Stimulated activated CD8-positive, alpha-beta memory T cell treated with anti-CD3 and anti-CD28 coated beads, Interleukin-12 subunit alpha, Interleukin-12 subunit beta, amount 100 ng/mL, for 4 hours (primary cell): ENCODE measurements around the gene ARHGAP6.
"Not testable (repeated sequence)": the region's sequence is repeated elsewhere in the genome, so short reads cannot be mapped to it uniquely, and the experiment has no call there.

Source experiments
- DNase-seq: peaks from one replicate; pipeline ENCODE4 v3.0.0-alpha.2; 2020; ENCODE audit warnings: low read depth

ARHGAP6 gene

GRCh38 chrX:11579636-11580600, 85.8 kb downstream of the ARHGAP6 start:
- DNase-seq, result no peak

- not testable (repeated sequence) for DNase-seq
Observed at GRCh38 chrX:11578301-11578700, 87.4 kb downstream of the ARHGAP6 start.

DNA sequence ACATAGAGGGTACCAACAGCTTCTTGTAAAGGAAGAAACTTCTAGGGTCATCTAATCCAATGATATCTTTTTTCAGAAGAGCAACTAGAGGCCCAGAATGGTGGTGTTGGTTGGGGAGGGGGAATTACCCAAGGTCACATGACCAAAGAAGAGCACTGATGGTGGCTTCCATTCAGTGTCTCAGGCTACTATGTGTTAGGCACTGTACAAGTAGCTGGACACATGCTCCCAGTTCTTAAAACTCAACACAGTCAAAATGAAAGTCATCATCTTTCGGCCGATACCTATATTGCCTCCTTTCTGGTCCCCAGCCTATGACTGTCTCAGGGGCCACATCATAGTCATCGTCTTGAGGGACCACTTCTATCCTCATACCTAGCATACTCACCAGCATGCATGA, 88.1 kb downstream of the ARHGAP6 start:
- DNase-seq, result no peak

GRCh38 chrX:11575332-11575731, 90.4 kb downstream of the ARHGAP6 start:
- DNase-seq, result no peak

DNA sequence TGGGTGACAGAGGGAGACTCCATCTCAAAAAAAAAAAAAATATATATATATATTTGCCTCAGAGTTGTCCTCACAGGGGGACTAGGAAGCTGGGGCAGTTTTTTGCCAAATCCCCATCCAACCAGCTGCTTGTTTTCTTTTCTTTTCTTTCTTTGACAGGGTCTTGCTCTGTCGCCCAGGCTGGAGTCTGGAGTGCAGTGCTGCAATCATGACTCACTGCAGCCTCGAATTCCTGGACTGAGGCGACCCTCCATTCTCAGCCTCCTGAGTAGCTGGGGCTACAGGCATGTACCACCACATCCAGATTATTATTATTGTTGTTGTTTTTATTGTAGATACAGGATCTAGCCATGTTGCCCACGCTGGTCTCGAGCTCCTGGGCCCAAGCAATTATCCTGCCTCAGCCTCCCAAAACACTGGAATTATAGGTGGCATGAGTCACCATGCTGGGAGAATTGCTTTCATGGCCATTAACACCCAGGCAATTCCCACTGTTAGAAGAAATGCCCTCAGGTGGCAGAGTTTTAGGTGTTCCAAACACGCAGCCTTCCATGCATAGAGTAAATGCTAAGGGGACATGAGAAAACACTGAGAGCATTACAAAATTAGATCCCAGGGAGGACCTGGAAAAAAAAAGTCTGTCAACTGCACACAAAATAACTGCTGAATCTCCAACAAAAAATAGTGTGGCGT, 98.0 kb downstream of the ARHGAP6 start:
- no peak for DNase-seq

DNA sequence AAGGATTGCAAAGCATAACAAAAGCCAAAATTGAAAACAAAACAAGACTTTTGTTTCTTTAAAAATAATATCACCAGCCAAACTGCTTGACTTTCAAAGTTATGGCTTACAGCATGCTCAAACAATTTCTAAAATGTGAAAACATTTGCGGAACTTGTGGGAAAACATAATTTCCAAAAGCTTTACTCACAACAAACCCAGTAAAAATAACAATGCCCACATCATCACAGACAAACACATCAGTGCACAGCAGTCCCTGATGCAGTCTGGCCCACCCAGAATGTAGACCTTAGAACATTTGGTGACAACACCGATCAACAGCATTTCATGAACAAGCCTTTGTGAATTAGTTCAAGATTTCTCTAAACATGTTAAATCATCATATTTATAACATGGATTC, 98.9 kb downstream of the ARHGAP6 start:
- no peak for DNase-seq

DNA sequence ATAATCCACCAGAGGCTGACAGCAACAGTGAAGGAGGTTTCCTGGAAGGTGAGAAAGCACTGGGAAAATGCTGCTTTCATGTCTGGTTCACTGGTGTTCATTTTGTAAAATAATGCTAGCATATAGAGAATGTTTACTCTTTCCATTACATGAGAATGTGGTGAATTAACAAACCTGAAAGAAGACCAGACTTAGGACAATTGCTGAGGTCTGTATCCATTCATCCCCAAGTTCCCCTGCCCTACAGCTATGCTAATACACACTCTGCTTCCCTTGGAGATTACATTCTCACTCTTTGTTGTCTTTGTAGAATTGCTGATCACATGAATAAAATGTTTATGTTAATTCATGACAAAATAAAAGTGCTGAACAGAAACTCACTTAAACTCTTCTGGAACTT, 99.5 kb downstream of the ARHGAP6 start:
- no peak for DNase-seq

DNA sequence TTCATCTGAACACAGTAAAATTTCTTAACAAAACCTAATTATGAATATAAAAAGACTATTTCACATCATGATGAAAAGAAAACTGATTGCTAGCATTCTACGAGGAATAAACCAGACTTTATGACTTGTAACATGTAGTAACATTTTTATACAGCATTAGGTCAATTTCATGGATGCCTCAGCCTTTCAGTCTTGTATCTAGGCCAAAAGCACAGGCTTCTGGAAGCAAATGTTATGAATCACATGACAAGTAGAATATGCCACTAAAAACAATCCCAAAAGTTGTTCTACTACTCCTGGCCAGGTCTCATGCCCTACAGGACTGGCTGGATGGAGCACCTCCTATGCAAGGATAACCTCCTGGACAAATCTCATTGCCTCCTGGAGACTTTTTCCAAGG, 101.2 kb downstream of the ARHGAP6 start:
- no peak for DNase-seq

GRCh38 chrX:11562570-11562969, 103.2 kb downstream of the ARHGAP6 start:
- no peak for DNase-seq

- DNase-seq, result peak; percentile 2
Observed at GRCh38 chrX:11558972-11559371, 106.7 kb downstream of the ARHGAP6 start.

GRCh38 chrX:11557120-11557519, 108.6 kb downstream of the ARHGAP6 start:
- no peak for DNase-seq

DNA sequence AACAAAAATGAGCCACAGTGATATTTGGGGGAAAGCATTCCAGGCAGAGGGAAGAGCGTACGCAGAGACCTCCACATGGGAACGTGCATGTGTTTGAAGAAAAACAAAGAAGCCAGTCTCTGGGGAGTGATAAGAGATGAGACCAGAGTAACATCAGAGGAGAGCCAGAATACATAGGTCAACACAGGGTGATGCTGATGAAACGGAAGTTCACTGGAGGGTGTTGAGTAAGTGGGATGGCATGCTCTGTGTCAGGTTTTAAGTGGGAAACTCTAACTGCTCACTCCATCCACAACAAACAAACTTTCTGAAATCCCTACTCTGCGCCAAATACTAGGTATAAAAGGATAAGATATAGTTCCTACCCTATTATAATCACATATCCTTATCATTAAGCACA, 110.0 kb downstream of the ARHGAP6 start:
- DNase-seq, result no peak

DNA sequence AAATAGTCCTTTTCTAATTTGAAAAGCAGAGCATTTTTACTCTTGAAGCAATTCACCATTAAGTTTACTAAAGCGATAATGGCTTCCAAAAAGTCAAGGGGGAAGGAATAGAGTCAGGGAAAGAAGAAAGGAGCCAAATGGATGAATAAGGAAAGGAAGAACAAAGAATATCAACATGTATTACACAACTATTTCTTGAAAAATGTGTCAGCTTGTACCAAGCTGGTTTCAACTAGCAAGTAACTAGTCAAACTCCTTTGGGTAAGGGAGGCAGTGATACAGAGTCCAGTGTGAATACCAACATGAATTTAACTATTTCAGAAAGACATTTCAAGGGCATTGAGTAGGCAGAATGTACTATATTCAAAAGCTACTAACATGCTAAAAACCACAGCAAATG, 112.1 kb downstream of the ARHGAP6 start:
- DNase-seq, result no peak

- DNase-seq, result no peak
Observed at GRCh38 chrX:11551151-11551550, 114.6 kb downstream of the ARHGAP6 start.

DNA sequence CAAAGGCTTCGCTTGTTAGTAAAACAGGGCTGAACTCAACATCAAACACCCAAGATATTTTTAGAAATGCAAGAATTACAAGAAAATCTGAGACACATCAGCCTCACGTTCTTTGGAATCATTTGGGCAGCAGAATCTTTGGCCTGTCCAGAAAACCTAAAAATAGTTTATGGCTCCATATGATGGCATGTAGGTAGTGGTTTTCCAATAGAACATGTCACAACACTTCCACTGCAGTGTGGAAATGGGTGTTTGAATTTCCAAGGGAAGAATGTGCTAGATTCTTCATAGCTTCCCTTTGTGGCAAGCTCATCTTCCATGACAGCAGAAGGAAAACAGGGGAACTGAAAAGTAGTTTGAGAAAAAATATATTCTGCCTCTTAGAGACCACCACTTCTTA, 118.8 kb downstream of the ARHGAP6 start:
- no peak for DNase-seq

GRCh38 chrX:11543249-11543648, 122.5 kb downstream of the ARHGAP6 start:
- no peak for DNase-seq

DNA sequence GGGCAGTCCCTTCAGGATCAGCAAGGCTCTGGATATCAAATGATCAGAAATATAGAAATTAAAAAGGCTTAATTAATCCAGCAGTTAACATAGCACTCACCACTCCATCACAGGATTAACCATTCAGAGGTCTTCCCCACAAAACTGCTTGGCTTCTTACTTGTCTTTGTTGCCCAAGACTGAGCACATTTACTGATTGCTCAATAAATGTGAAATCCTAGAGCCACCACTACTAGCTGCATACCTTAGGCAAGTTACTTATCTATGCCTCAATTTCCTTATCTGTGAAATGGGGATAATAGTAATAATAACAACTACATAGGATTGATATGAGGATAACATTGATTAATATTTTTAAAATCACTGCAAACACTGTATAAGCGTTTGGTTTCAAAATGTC, 124.2 kb downstream of the ARHGAP6 start:
- no peak for DNase-seq

DNA sequence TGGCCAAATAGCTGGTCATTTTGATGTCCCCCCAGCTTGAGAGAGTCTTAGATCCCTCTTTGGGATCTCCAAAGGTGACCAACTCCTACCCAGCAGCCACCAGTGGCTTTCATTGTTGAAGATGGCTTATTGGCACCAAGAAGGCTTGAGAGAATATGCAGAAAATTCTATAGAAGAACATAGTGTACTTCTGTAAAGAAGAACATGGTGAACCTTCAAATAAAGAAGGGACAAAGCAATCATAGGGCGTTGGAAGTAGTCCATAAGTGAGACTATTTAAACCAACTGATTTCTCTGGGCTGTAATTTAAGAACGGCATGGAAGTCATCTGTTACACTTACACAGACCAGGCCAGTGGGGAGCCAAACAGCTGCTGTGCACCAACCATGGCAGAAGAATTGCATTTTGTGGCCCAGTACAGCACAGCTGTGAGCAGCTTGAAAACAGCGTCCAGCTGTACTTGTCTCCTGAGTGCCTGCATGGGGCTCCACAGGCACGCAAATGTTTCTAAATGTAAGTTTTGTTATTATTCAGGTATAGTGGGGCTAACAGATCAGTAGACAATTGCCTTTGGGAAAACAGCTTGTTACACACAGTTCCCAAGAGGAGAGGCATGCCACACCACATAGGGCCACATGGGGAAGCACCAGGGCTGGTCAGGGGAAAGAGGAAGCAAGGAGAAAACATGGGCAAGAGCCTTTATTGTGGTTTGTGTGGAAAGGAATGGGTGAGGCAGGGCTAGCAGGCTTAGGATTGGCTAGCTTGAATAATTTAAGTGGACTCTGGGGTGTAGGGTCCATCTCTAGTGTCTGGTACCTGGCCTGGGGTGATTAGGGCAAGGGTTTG, 125.0 kb downstream of the ARHGAP6 start:
- DNase-seq, result no peak

GRCh38 chrX:11537141-11537540, 128.6 kb downstream of the ARHGAP6 start:
- no peak for DNase-seq

DNA sequence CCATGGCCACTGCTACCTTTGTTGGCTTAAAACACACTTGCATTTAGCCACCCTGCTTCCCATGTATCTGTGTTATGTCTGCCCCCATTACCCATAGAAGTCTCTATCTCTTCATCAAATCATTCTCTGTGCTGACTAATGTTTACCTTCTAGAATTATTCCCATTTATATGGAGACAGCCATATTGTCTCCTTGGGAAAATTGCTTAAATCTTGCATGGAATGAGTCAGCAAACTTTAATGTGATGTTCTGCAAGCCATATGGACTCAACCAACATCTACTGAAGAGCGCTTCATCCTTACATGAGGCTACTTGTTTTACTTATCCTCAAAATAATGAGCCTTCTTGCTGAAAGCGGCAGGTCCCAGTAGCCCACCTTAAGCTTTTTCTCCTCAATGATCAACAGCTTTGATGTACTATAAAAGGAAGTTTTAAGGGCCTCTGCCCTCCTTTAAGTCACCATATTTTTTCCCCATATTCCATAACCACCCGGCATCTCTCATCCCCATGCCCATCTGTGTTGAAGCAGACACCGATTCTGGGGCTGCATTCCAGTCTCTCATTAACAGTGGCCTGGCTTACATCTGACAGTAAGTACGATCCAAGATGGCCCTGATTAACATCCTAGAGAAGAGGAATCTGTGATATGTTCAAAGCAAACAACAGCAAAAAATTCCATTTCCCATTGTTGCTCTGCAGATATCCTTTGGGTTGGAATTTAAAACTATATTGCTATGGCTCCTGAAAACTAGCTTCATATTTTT, 130.4 kb downstream of the ARHGAP6 start:
- DNase-seq, result no peak

GRCh38 chrX:11533199-11533651, 132.5 kb downstream of the ARHGAP6 start:
- no peak for DNase-seq
